Ovary (tissue), 3 donors: ENCODE data around the gene NPHP3.

ENCODE experiments used
- EP300 ChIP-seq: sonication (generic); formaldehyde crosslinking; IDR thresholded peaks from one replicate; pipeline ENCODE4 v1.6.1; 2017; ENCODE audit warnings: antibody characterized with exemption
- POLR2A ChIP-seq: fragments of 450-650 bp; IDR thresholded peaks from one replicate; pipeline ENCODE4 v1.6.1; 2017; ENCODE audit warnings: antibody characterized with exemption, mild to moderate bottlenecking, moderate library complexity
- TF ChIP-seq, protein P1 (sequence below), 3 donors: fragments of 450-650 bp in 2 of 3; fragments of 200-600 bp in 1 of 3; IDR thresholded peaks; one replicate each; pipeline versions ENCODE4 v1.5.1 to v1.8.0; 2016 to 2022; ENCODE audit warnings: antibody characterized with exemption in 3 of 3, mild to moderate bottlenecking in 1 of 3
- donor health status: DM: no; HTN: no; CAD: no.

DNA sequence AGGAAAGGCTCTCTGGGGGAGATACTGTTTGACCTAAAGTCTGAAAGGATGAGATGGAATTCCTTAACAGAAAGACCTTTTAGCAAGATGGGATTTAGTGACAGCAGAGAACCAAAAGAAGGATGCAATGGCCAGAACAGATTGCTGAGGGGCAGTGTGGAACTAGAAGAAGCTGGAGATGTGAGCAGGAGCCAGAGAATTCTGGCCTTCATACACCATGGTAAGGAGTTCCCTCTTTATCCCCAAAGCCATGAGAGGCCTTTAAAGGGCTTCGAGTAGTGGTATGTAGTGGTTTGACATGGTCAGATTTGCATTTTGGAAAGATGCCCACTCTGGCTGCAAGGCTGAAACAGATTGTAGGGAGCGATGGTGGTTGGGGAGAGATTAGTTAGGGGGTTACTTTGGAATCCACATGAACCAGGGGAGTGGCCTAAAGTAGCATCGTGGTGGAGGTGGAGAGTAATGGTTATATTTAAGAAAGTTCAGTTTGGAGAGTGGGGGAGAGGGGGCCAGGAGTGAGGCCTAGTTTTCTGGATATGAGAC, 34.0 kb upstream of the NPHP3 start:
- no peak for TF ChIP-seq EP300
- TF ChIP-seq, protein P1, sequence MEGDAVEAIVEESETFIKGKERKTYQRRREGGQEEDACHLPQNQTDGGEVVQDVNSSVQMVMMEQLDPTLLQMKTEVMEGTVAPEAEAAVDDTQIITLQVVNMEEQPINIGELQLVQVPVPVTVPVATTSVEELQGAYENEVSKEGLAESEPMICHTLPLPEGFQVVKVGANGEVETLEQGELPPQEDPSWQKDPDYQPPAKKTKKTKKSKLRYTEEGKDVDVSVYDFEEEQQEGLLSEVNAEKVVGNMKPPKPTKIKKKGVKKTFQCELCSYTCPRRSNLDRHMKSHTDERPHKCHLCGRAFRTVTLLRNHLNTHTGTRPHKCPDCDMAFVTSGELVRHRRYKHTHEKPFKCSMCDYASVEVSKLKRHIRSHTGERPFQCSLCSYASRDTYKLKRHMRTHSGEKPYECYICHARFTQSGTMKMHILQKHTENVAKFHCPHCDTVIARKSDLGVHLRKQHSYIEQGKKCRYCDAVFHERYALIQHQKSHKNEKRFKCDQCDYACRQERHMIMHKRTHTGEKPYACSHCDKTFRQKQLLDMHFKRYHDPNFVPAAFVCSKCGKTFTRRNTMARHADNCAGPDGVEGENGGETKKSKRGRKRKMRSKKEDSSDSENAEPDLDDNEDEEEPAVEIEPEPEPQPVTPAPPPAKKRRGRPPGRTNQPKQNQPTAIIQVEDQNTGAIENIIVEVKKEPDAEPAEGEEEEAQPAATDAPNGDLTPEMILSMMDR (IDR thresholded peaks at IDR 0.05), result no peak
- no peak for TF ChIP-seq POLR2A
